RWPE2 (cell line): Measurements from ENCODE around the gene DXO.
"Not testable (repeated sequence)": the region's sequence is repeated elsewhere in the genome, so short reads cannot be mapped to it uniquely, and the experiment has no call there.

Source experiments
- ATAC-seq: fragments of 200-7000 bp; cut with Tn5 transposase; 3 replicates; pipeline ENCODE4 v1.9.1; 2021; ENCODE audit warnings: low read depth
- DNase-seq: peaks from one replicate; pipeline ENCODE4 v3.0.0-alpha.2; 2020; ENCODE audit warnings: low spot score
- H3K27ac ChIP-seq: fragments of 450-650 bp; 2 replicates; pipeline ENCODE4 v1.5.1; 2017; ENCODE audit warnings: mild to moderate bottlenecking; ENCODE audit not compliant: poor library complexity, severe bottlenecking
- H3K27me3 ChIP-seq: fragments of 250-450 bp; sonication (Bioruptor Pico); 2 replicates; pipeline ENCODE4 v1.5.1; 2021; ENCODE audit warnings: mild to moderate bottlenecking, moderate library complexity; ENCODE audit not compliant: insufficient read depth, poor library complexity, severe bottlenecking
- H3K36me3 ChIP-seq: fragments of 250-450 bp; sonication (Bioruptor Pico); 2 replicates; pipeline ENCODE4 v1.5.1; 2020; ENCODE audit warnings: low read depth, mild to moderate bottlenecking, moderate library complexity
- H3K4me1 ChIP-seq: fragments of 250-450 bp; sonication (Bioruptor Pico); 2 replicates; pipeline ENCODE4 v1.5.1; 2021; ENCODE audit warnings: mild to moderate bottlenecking, moderate library complexity; ENCODE audit not compliant: insufficient read depth, poor library complexity, severe bottlenecking
- H3K4me3 ChIP-seq: fragments of 250-450 bp; sonication (Bioruptor Pico); 2 replicates; pipeline ENCODE4 v1.5.1; 2021; ENCODE audit warnings: mild to moderate bottlenecking, moderate library complexity; ENCODE audit not compliant: severe bottlenecking
- H3K9me3 ChIP-seq: fragments of 250-450 bp; sonication (Bioruptor Pico); 2 replicates; pipeline ENCODE4 v1.5.1; 2021; ENCODE audit warnings: mild to moderate bottlenecking, moderate library complexity; ENCODE audit not compliant: severe bottlenecking

DXO gene

GRCh38 chr6:32005538-32005880 lies 33.6 kb upstream of the DXO start:
- not testable (repeated sequence) for H3K9me3 ChIP-seq, H3K27me3 ChIP-seq, H3K27ac ChIP-seq, H3K36me3 ChIP-seq, H3K4me1 ChIP-seq, ATAC-seq, DNase-seq, H3K4me3 ChIP-seq

DNA sequence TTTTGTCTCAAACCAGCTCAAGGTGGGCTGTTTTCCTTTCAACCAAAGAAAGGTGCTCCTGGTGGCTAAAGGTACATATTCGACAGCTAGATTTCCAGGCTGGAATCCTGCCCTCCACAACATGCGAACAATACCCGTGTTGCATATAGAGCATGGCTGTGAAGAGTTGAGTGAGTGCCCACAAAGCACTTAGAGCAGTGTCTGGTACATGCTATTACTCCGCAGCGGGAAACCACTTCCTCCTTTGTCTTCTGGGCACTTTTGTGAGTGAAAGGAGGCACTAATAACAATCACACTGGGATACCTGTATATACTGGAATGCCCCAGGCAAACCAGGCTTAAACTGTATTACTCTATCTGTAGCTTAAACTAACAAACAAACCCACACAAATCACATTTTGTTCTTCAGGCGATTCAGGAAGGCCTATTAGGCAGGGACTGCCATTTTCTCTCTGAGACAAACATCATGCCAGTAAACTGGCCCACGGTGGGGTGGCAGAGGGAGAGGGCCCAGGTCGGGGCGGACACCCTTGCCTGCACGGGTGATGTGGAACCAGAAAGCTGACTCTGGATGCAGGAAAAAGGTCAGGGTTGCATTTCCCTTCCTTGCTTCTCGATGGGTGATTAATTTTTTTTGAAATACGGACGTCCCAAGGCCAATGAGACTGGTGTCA lies 33.1 kb upstream of the DXO start:
- H3K4me3 ChIP-seq, DNase-seq, H3K27me3 ChIP-seq, H3K36me3 ChIP-seq, H3K9me3 ChIP-seq, H3K4me1 ChIP-seq, H3K27ac ChIP-seq: not testable (repeated sequence)
- ATAC-seq, result peak; percentile 44; the same call in 1 of the 3 replicates

GRCh38 chr6:32004393-32004792 lies 32.5 kb upstream of the DXO start:
- not testable (repeated sequence) for H3K9me3 ChIP-seq, H3K27ac ChIP-seq, ATAC-seq, H3K4me1 ChIP-seq, H3K27me3 ChIP-seq, H3K4me3 ChIP-seq, H3K36me3 ChIP-seq, DNase-seq

- not testable (repeated sequence) for ATAC-seq, H3K36me3 ChIP-seq, H3K27ac ChIP-seq, DNase-seq, H3K4me3 ChIP-seq, H3K27me3 ChIP-seq, H3K4me1 ChIP-seq, H3K9me3 ChIP-seq
These were observed 31.4 kb upstream of the DXO start for GRCh38 chr6:32003301-32003700.

DNA sequence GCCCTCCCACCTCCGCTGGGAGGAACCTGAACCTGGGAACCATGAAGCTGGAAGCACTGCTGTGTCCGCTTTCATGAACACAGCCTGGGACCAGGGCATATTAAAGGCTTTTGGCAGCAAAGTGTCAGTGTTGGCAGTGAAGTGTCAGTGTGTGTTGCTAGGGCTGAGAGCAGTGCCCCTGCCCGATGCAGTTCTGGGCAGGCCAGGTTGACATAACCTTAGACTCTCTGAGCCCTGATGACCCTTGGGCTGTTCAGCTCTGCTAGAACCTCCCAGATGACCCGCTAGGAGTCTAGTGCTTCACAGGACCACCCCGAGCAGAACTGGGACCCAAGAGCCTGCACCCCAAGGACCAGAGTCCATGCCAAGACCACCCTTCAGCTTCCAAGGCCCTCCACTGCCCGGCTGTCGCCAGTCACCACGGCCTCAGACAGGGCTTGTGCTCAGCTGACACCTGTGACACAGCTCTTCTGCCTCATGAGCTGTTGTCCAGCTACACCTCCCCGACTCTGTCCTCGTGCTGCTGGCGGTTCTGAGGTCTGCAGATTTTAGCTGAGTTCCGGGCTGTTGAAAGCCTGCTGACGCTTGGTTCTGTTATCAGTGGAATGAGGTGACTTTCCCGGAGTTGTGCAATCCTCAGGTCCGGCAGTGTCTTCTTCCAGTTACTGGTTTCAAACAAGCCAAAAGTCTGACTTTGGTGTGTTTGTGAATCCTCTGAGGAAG lies 30.8 kb upstream of the DXO start:
- DNase-seq, H3K9me3 ChIP-seq, H3K27me3 ChIP-seq, H3K36me3 ChIP-seq, H3K27ac ChIP-seq, H3K4me1 ChIP-seq, ATAC-seq, H3K4me3 ChIP-seq: not testable (repeated sequence)

GRCh38 chr6:31996385-31996784 lies 24.4 kb upstream of the DXO start:
- not testable (repeated sequence) for H3K27me3 ChIP-seq, H3K4me1 ChIP-seq, ATAC-seq, H3K9me3 ChIP-seq, H3K36me3 ChIP-seq, H3K4me3 ChIP-seq, H3K27ac ChIP-seq, DNase-seq

DNA sequence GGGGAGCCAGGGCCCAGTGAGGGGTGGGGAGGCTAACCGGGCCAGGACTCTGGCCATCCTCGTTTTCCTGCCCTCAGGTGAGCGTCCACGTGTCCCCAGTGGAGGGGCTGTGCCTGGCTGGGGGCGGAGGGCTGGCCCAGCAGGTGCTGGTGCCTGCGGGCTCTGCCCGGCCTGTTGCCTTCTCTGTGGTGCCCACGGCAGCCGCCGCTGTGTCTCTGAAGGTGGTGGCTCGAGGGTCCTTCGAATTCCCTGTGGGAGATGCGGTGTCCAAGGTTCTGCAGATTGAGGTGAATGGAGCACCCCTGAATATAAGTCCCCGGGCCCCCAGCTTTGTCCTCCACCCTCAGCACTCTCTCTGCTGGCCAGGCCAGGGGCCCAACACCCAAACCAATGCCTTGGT lies 22.5 kb upstream of the DXO start:
- not testable (repeated sequence) for H3K4me1 ChIP-seq, ATAC-seq, H3K4me3 ChIP-seq, H3K27ac ChIP-seq, H3K27me3 ChIP-seq, H3K36me3 ChIP-seq, H3K9me3 ChIP-seq, DNase-seq

DNA sequence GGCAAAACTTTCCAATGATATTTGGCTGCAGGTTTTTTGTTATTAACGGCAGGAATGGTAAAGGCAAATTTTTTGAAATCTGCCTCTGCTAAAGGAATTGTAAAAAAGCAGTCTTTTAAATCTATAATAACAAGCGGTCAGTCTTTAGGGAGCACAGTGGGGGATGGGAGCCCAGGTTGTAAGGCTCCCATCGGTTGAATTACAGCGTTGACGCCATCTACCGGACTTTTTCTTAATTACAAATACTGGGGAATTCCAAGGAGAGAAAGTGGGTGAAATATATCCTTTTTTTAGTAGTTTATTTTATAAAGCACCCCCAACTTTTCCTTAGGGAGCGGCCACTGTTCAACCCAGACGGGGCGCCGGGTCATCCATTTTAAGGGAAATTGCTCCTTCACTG lies 17.4 kb upstream of the DXO start:
- not testable (repeated sequence) for H3K27me3 ChIP-seq, DNase-seq, H3K36me3 ChIP-seq, H3K4me1 ChIP-seq, H3K4me3 ChIP-seq, ATAC-seq, H3K9me3 ChIP-seq, H3K27ac ChIP-seq

- not testable (repeated sequence) for ATAC-seq, H3K9me3 ChIP-seq, H3K4me1 ChIP-seq, H3K27me3 ChIP-seq, DNase-seq, H3K4me3 ChIP-seq, H3K27ac ChIP-seq
- H3K36me3 ChIP-seq, result peaks cover 10% of the 10 kb centered on the region
These were observed 9.8 kb upstream of the DXO start, which contains the start of gene C4A for GRCh38 chr6:31981744-31982143. TSS of gene C4A (plus strand) at chr6:31982057. CDS start at chr6:31982108, 51 bp downstream.

GRCh38 chr6:31980998-31981397 lies 9.1 kb upstream of the DXO start:
- not testable (repeated sequence) for H3K4me1 ChIP-seq, DNase-seq, H3K4me3 ChIP-seq, H3K9me3 ChIP-seq, ATAC-seq, H3K27ac ChIP-seq, H3K27me3 ChIP-seq
- peaks cover 10% of the 10 kb centered on the region for H3K36me3 ChIP-seq

- not testable (repeated sequence) for H3K4me3 ChIP-seq, H3K4me1 ChIP-seq, H3K27ac ChIP-seq, H3K9me3 ChIP-seq, H3K27me3 ChIP-seq, ATAC-seq, DNase-seq
- peaks cover 10% of the 10 kb centered on the region for H3K36me3 ChIP-seq
These were observed 8.4 kb upstream of the DXO start for GRCh38 chr6:31980195-31980876.
